IPS-15b (cell line): ENCODE measurements around the gene SRSF6.
"Not testable (repeated sequence)": the region's sequence is repeated elsewhere in the genome, so short reads cannot be mapped to it uniquely, and the experiment has no call there.

Experiments
- H3K27me3 ChIP-seq: one replicate; pipeline ENCODE4 v1.6.1; 2013; ENCODE audit warnings: low read length; ENCODE audit not compliant: control insufficient read depth, insufficient read depth
- H3K36me3 ChIP-seq: one replicate; pipeline ENCODE4 v1.6.1; 2013; ENCODE audit warnings: low read length; ENCODE audit not compliant: control insufficient read depth, insufficient read depth
- H3K4me1 ChIP-seq: one replicate; pipeline ENCODE4 v1.6.1; 2013; ENCODE audit warnings: mild to moderate bottlenecking, low read length; ENCODE audit not compliant: control insufficient read depth, insufficient read depth
- H3K4me3 ChIP-seq: one replicate; pipeline ENCODE4 v1.5.1; 2013; ENCODE audit warnings: low read depth, low read length
- H3K9ac ChIP-seq: one replicate; pipeline ENCODE4 v1.6.1; 2013; ENCODE audit warnings: low read depth, mild to moderate bottlenecking, low read length
- H3K9me3 ChIP-seq: one replicate; pipeline ENCODE4 v1.6.1; 2013; ENCODE audit warnings: mild to moderate bottlenecking, low read length; ENCODE audit not compliant: control insufficient read depth, insufficient read depth

Gene SRSF6

GRCh38 chr20:43457640-43458421, at the start of gene SRSF6:
TSS of gene SRSF6 (plus strand) at chr20:43457896. CDS start at chr20:43458034, 138 bp downstream.
- Histone ChIP-seq H3K4me1 (peaks cover 5% of the 10 kb centered on the region), H3K36me3 (peaks cover 22% of the 10 kb centered on the region), H3K9ac (peak within 1 kb of the TSS; percentile 100), H3K27me3 (no peaks in the 10 kb centered on the region), H3K9me3 (no peaks in the 10 kb centered on the region), H3K4me3 (peak within 1 kb of the TSS; percentile 76)

- H3K36me3 ChIP-seq, result no peaks in the 10 kb centered on the region
- H3K9ac ChIP-seq, result no peak overlapping the region
- H3K27me3 ChIP-seq, result peaks cover 8% of the 10 kb centered on the region
- H3K4me1 ChIP-seq, result no peaks in the 10 kb centered on the region
- H3K9me3 ChIP-seq, result no peaks in the 10 kb centered on the region
- H3K4me3 ChIP-seq, result no peak overlapping the region
Observed at GRCh38 chr20:43408848-43409576, 48.7 kb upstream of the SRSF6 start.

GRCh38 chr20:43409577-43409913, 48.2 kb upstream of the SRSF6 start:
- H3K9me3 ChIP-seq, result no peaks in the 10 kb centered on the region
- H3K9ac ChIP-seq, result no peak overlapping the region
- no peak overlapping the region for H3K4me3 ChIP-seq
- H3K36me3 ChIP-seq, result no peaks in the 10 kb centered on the region
- peaks cover 8% of the 10 kb centered on the region for H3K27me3 ChIP-seq
- H3K4me1 ChIP-seq, result no peaks in the 10 kb centered on the region

GRCh38 chr20:43415661-43416430, 41.9 kb upstream of the SRSF6 start:
- Histone ChIP-seq H3K27me3 (no peaks in the 10 kb centered on the region), H3K9ac (no peak overlapping the region), H3K4me1 (no peaks in the 10 kb centered on the region), H3K9me3 (no peaks in the 10 kb centered on the region), H3K4me3 (no peak overlapping the region), H3K36me3 (no peaks in the 10 kb centered on the region)

- Histone ChIP-seq H3K9ac (no peak overlapping the region), H3K4me3 (no peak overlapping the region), H3K4me1 (no peaks in the 10 kb centered on the region), H3K9me3 (no peaks in the 10 kb centered on the region), H3K36me3 (no peaks in the 10 kb centered on the region), H3K27me3 (no peaks in the 10 kb centered on the region)
Observed at GRCh38 chr20:43416591-43417228, 41.0 kb upstream of the SRSF6 start.

- Histone ChIP-seq H3K4me1 (no peaks in the 10 kb centered on the region), H3K27me3 (no peaks in the 10 kb centered on the region), H3K4me3 (no peak overlapping the region), H3K9me3 (no peaks in the 10 kb centered on the region), H3K9ac (no peak overlapping the region), H3K36me3 (no peaks in the 10 kb centered on the region)
Observed at GRCh38 chr20:43420192-43420591, 37.5 kb upstream of the SRSF6 start.

- H3K9me3 ChIP-seq, H3K36me3 ChIP-seq, H3K27me3 ChIP-seq, H3K9ac ChIP-seq, H3K4me1 ChIP-seq, H3K4me3 ChIP-seq: not testable (repeated sequence)
Observed at GRCh38 chr20:43420913-43421312, 36.8 kb upstream of the SRSF6 start.

GRCh38 chr20:43426172-43426571, 31.5 kb upstream of the SRSF6 start:
- Histone ChIP-seq H3K36me3 (no peaks in the 10 kb centered on the region), H3K4me1 (peaks cover 8% of the 10 kb centered on the region), H3K27me3 (no peaks in the 10 kb centered on the region), H3K9me3 (no peaks in the 10 kb centered on the region), H3K4me3 (no peak overlapping the region), H3K9ac (no peak overlapping the region)

- Histone ChIP-seq H3K27me3 (no peaks in the 10 kb centered on the region), H3K4me3 (peak overlapping the region; percentile 48), H3K9ac (no peak overlapping the region), H3K4me1 (peaks cover 8% of the 10 kb centered on the region), H3K9me3 (no peaks in the 10 kb centered on the region), H3K36me3 (no peaks in the 10 kb centered on the region)
Observed at GRCh38 chr20:43430265-43431133, 27.2 kb upstream of the SRSF6 start.

- no peaks in the 10 kb centered on the region for H3K27me3 ChIP-seq
- H3K9me3 ChIP-seq, result no peaks in the 10 kb centered on the region
- H3K36me3 ChIP-seq, result no peaks in the 10 kb centered on the region
- no peak overlapping the region for H3K9ac ChIP-seq
- H3K4me1 ChIP-seq, result peaks cover 8% of the 10 kb centered on the region
- peak overlapping the region; percentile 48 for H3K4me3 ChIP-seq
Observed at GRCh38 chr20:43431134-43431519, 26.6 kb upstream of the SRSF6 start.

GRCh38 chr20:43432498-43432897, 25.2 kb upstream of the SRSF6 start:
- no peak overlapping the region for H3K4me3 ChIP-seq
- H3K9ac ChIP-seq, result no peak overlapping the region
- H3K4me1 ChIP-seq, result peaks cover 8% of the 10 kb centered on the region
- no peaks in the 10 kb centered on the region for H3K27me3 ChIP-seq
- H3K36me3 ChIP-seq, result no peaks in the 10 kb centered on the region
- no peaks in the 10 kb centered on the region for H3K9me3 ChIP-seq
